A673 (cell line): Measurements from ENCODE around the gene CTNNA2. TPM values are rescaled to one million over a fixed set of nuclear protein-coding genes. Genes with fewer than 3 reads are reported as not detected.

Experiments used
- BruUV-seq: library from RNA; stranded (reverse); fragments of 400-500 nt; replicated peaks from 2 replicates; lab custom pipeline; 2021; lab: Mats Ljungman, UMichigan
- CTCF ChIA-PET: fragments of 300-600 bp; sonication (Branson Sonifier 250); formaldehyde crosslinking; loops from one replicate; lab custom pipeline; 2022; ENCODE audit warnings: antibody characterized with exemption; lab: Charles Lee
- POLR2A ChIA-PET: fragments of 300-600 bp; sonication (Branson Sonifier 250); formaldehyde crosslinking; loops from one replicate; lab custom pipeline; 2022; ENCODE audit warnings: antibody characterized with exemption; ENCODE audit not compliant: low non-redundant PET; lab: Charles Lee
- DNase-seq: peaks from one replicate; pipeline ENCODE4 v3.0.0-alpha.2; 2015; ENCODE audit warnings: low spot score
- H3K27ac ChIP-seq: fragments of 200-600 bp; sonication (generic); 2 replicates; pipeline ENCODE4 v1.5.1; 2016; ENCODE audit warnings: mixed run types, low read depth, mild to moderate bottlenecking, mixed read lengths, antibody characterized with exemption, low read length; ENCODE audit not compliant: poor library complexity, severe bottlenecking
- H3K27me3 ChIP-seq: fragments of 200-600 bp; sonication (generic); replicated peaks from 2 replicates; pipeline ENCODE4 v1.6.1; 2017; ENCODE audit warnings: mixed run types, low read depth, mild to moderate bottlenecking, mixed read lengths, antibody characterized with exemption, low read length; ENCODE audit not compliant: insufficient read depth, poor library complexity
- H3K36me3 ChIP-seq: fragments of 200-600 bp; sonication (generic); 2 replicates; pipeline ENCODE4 v1.6.1; 2016; ENCODE audit warnings: mixed run types, mild to moderate bottlenecking, mixed read lengths, antibody characterized with exemption, low read length; ENCODE audit not compliant: insufficient read depth, poor library complexity, severe bottlenecking
- H3K4me1 ChIP-seq: fragments of 200-600 bp; sonication (generic); 2 replicates; pipeline ENCODE4 v1.6.1; 2017; ENCODE audit warnings: mixed run types, mild to moderate bottlenecking, mixed read lengths, antibody characterized with exemption, low read length; ENCODE audit not compliant: insufficient read depth, poor library complexity, severe bottlenecking
- H3K4me3 ChIP-seq: fragments of 200-600 bp; sonication (generic); 2 replicates; pipeline ENCODE4 v1.5.1; 2016; ENCODE audit warnings: low read depth, mixed run types, mild to moderate bottlenecking, mixed read lengths, low read length; ENCODE audit not compliant: poor library complexity, severe bottlenecking
- H3K9me3 ChIP-seq: fragments of 200-600 bp; sonication (generic); 2 replicates; pipeline ENCODE4 v1.6.1; 2016; ENCODE audit warnings: mixed run types, low read depth, mild to moderate bottlenecking, mixed read lengths, antibody characterized with exemption, low read length; ENCODE audit not compliant: poor library complexity, severe bottlenecking
- EZH2 ChIP-seq: fragments of 200-600 bp; sonication (generic); IDR thresholded peaks from 2 replicates; pipeline ENCODE4 v1.6.1; 2017; ENCODE audit warnings: borderline replicate concordance, low read depth, mild to moderate bottlenecking, mixed read lengths, antibody characterized with exemption, low read length; ENCODE audit not compliant: poor library complexity, severe bottlenecking
- intact Hi-C: fragments of 100-400 bp; cut with micrococcal nuclease; formaldehyde crosslinking; loops from one replicate; pipeline ENCODE4 v1.10.0; 2022; ENCODE audit not compliant: unreplicated experiment
- total RNA-seq: library from RNA; stranded (reverse); gene quantifications from 2 replicates; pipeline ENCODE4 v1.2.3, GENCODE V29; 2021
- TF ChIP-seq, protein P1 (sequence below): fragments of 300-800, 200-600 bp; sonication (generic); conservative IDR thresholded peaks from 2 replicates; pipeline ENCODE4 v1.5.1; 2017; ENCODE audit warnings: low read depth, mild to moderate bottlenecking, antibody characterized with exemption, low read length, moderate library complexity, mixed read lengths

CTNNA2 gene
- total RNA-seq, 1 experiment from 2014 or later = not detected

DNA sequence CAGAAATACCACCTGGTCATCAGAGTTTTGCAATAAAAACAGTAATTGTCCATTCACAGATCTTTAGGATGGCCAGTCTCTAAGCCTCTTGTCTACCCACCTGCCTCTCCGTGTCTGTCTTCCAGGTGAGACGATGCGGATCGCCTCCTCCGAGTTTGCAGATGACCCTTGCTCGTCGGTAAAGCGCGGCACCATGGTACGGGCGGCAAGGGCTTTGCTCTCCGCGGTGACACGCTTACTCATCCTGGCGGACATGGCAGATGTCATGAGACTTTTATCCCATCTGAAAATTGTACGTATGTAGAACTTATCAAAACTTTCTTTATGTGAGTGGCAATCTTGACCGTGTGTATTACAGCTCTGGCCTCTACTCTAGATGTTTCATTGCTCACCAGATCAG lies 345.0 kb downstream of the CTNNA2 start:
- no peaks in the 10 kb centered on the region for H3K9me3 ChIP-seq
- POLR2A ChIA-PET = no interaction called here
- intact Hi-C loops = loop anchor here (10.0 kb wide), 1 partner anchor 193 kb away; no protein-coding TSS in a partner anchor
- TF ChIP-seq, protein P1, sequence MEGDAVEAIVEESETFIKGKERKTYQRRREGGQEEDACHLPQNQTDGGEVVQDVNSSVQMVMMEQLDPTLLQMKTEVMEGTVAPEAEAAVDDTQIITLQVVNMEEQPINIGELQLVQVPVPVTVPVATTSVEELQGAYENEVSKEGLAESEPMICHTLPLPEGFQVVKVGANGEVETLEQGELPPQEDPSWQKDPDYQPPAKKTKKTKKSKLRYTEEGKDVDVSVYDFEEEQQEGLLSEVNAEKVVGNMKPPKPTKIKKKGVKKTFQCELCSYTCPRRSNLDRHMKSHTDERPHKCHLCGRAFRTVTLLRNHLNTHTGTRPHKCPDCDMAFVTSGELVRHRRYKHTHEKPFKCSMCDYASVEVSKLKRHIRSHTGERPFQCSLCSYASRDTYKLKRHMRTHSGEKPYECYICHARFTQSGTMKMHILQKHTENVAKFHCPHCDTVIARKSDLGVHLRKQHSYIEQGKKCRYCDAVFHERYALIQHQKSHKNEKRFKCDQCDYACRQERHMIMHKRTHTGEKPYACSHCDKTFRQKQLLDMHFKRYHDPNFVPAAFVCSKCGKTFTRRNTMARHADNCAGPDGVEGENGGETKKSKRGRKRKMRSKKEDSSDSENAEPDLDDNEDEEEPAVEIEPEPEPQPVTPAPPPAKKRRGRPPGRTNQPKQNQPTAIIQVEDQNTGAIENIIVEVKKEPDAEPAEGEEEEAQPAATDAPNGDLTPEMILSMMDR = no peak
- TF ChIP-seq EZH2 = no peak
- BruUV-seq = no TSS peak
- no peak overlapping the region for H3K4me3 ChIP-seq
- DNase-seq = no peak
- peaks cover 15% of the 10 kb centered on the region for H3K27me3 ChIP-seq
- H3K4me1 ChIP-seq = no peaks in the 10 kb centered on the region
- H3K36me3 ChIP-seq = no peaks in the 10 kb centered on the region
- no peak overlapping the region for H3K27ac ChIP-seq
- CTCF ChIA-PET = no interaction called here

DNA sequence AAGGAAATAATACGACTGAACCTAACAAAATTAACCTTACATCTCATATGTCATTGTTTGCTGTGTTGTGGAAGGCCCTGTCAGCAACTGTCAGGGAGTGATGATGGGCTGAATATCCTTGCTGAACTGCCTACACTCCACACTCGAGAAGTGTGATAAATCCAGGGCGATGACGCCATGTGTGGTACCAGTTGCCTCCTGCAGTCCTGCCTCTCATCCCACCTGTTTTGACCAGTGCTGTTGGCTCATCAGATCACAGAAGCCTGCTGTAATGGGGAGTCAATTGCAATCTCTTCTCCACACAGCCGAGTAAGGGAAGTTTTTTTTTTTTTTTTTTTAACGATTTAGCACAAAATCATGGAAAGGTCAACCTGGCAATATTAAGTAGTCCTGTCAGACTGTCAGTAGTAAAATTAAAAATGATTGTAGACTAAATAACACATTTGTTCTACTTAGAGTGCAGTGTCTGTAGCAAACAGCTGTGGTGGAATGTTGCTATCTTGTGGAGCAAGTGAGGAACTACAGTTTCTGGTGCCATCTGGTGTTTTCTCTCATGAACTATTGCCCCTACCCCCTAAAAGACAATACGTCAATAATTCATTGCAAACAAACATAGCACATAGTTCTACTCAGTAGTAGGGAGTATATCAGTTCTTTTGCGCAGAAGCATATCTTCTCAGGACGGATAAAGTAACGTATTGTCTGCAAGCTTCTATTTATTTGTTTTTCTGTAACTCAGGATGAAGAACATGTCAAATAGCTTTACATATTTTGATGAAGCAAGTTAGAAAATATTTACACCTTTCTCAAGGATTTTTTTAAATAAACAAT lies 347.6 kb downstream of the CTNNA2 start:
- no TSS peak for BruUV-seq
- Histone ChIP-seq H3K36me3 (no peaks in the 10 kb centered on the region), H3K4me3 (no peak overlapping the region), H3K4me1 (no peaks in the 10 kb centered on the region), H3K9me3 (no peaks in the 10 kb centered on the region), H3K27me3 (no peaks in the 10 kb centered on the region), H3K27ac (no peak overlapping the region)
- ChIA-PET CTCF (interaction anchor here (0.7 kb wide), 1 partner anchor 24 kb away, joined by 4 read pairs; no protein-coding TSS in a partner anchor), POLR2A (no interaction called here)
- TF ChIP-seq, protein P1 = peak; percentile 63
- no peak for TF ChIP-seq EZH2
- peak; percentile 43 for DNase-seq
- intact Hi-C loops = loop anchor here (5.0 kb wide), 1 partner anchor 628 kb away; no protein-coding TSS in a partner anchor

DNA sequence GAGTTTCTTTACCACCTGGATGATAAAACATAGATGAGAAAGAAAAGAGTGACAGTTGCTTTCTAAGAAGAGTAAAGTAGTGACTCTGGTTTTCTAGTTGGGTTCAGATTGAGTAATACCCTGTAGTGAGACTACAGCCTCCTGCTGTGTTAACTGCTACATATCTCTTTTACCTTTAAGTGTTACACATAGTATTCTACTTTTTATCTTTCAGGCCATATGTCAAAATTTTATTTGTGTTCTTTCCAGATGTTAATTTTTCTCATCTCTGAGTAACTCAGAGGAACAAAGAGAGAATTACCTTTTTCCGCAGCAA lies 348.2 kb downstream of the CTNNA2 start:
- Histone ChIP-seq H3K27me3 (no peaks in the 10 kb centered on the region), H3K4me3 (no peak overlapping the region), H3K9me3 (no peaks in the 10 kb centered on the region), H3K4me1 (no peaks in the 10 kb centered on the region), H3K36me3 (no peaks in the 10 kb centered on the region), H3K27ac (no peak overlapping the region)
- DNase-seq = no peak
- no peak for TF ChIP-seq EZH2
- TF ChIP-seq, protein P1 = no peak
- POLR2A ChIA-PET = no interaction called here
- CTCF ChIA-PET = interaction anchor here (0.7 kb wide), 1 partner anchor 24 kb away, joined by 4 read pairs; no protein-coding TSS in a partner anchor
- no TSS peak for BruUV-seq
- intact Hi-C loops = loop anchor here (5.0 kb wide), 1 partner anchor 629 kb away; no protein-coding TSS in a partner anchor
